Glutamatergic neuron (in vitro differentiated cells): ENCODE data around the gene HMOX1. TPM values are rescaled to one million over a fixed set of nuclear protein-coding genes. Genes with fewer than 3 reads are reported as not detected.
"Not testable (repeated sequence)": the region's sequence is repeated elsewhere in the genome, so short reads cannot be mapped to it uniquely, and the experiment has no call there.

ENCODE experiments used
- DNase-seq: peaks from one replicate; pipeline ENCODE4 v3.0.0; 2022
- H3K27ac Mint-ChIP-seq: one replicate; pipeline ENCODE4 v1.8.0; 2020; ENCODE audit warnings: mild to moderate bottlenecking, mixed read lengths, inconsistent platforms; ENCODE audit not compliant: unreplicated experiment
- H3K27me3 Mint-ChIP-seq: one replicate; pipeline ENCODE4 v1.8.0; 2020; ENCODE audit warnings: mild to moderate bottlenecking, moderate library complexity, mixed read lengths, inconsistent platforms; ENCODE audit not compliant: unreplicated experiment
- H3K36me3 Mint-ChIP-seq: one replicate; pipeline ENCODE4 v1.8.0; 2020; ENCODE audit warnings: mild to moderate bottlenecking, mixed read lengths, inconsistent platforms; ENCODE audit not compliant: unreplicated experiment
- H3K4me1 Mint-ChIP-seq: one replicate; pipeline ENCODE4 v1.8.0; 2020; ENCODE audit warnings: mild to moderate bottlenecking, low read depth, mixed read lengths, inconsistent platforms; ENCODE audit not compliant: unreplicated experiment
- H3K4me3 Mint-ChIP-seq: one replicate; pipeline ENCODE4 v1.8.0; 2020; ENCODE audit warnings: mild to moderate bottlenecking, mixed read lengths, inconsistent platforms; ENCODE audit not compliant: unreplicated experiment
- H3K9me3 Mint-ChIP-seq: one replicate; pipeline ENCODE4 v1.8.0; 2020; ENCODE audit warnings: mild to moderate bottlenecking, moderate library complexity, mixed read lengths, inconsistent platforms; ENCODE audit not compliant: unreplicated experiment
- CTCF ChIP-seq: fragments of 200-600 bp; sonication (generic); IDR thresholded peaks from one replicate; pipeline ENCODE4 v1.5.0; 2021; ENCODE audit not compliant: partially characterized antibody, unreplicated experiment
- total RNA-seq: library from RNA; stranded (reverse); fragmentation: NEBNext Ultra II Directional; extraction: Animal tissue kit (Norgen Biotek cat#: 25700); gene quantifications from one replicate; pipeline ENCODE4 v1.2.1, GENCODE V29; 2021; ENCODE audit not compliant: unreplicated experiment

HMOX1 gene
- total RNA-seq, 1 donor from 2014 or later, result 14.9 TPM

GRCh38 chr22:35357883-35358621 lies 22.8 kb upstream of the HMOX1 start:
- Mint-ChIP-seq H3K4me3 (no peak overlapping the region), H3K27me3 (no peaks in the 10 kb centered on the region), H3K36me3 (no peaks in the 10 kb centered on the region), H3K9me3 (no peaks in the 10 kb centered on the region), H3K27ac (no peak overlapping the region), H3K4me1 (peaks cover 8% of the 10 kb centered on the region)
- no peak for TF ChIP-seq CTCF
- DNase-seq, result no peak

GRCh38 chr22:35359380-35360065 lies 21.4 kb upstream of the HMOX1 start:
- peaks cover 8% of the 10 kb centered on the region for H3K4me1 Mint-ChIP-seq
- no peak overlapping the region for H3K27ac Mint-ChIP-seq
- H3K27me3 Mint-ChIP-seq, result no peaks in the 10 kb centered on the region
- H3K4me3 Mint-ChIP-seq, result no peak overlapping the region
- no peaks in the 10 kb centered on the region for H3K36me3 Mint-ChIP-seq
- H3K9me3 Mint-ChIP-seq, result no peaks in the 10 kb centered on the region
- TF ChIP-seq CTCF, result no peak
- DNase-seq, result no peak

GRCh38 chr22:35361001-35361558 lies 19.8 kb upstream of the HMOX1 start:
- Mint-ChIP-seq H3K27me3 (peaks cover 1% of the 10 kb centered on the region), H3K36me3 (no peaks in the 10 kb centered on the region), H3K27ac (no peak overlapping the region), H3K4me3 (no peak overlapping the region), H3K9me3 (no peaks in the 10 kb centered on the region), H3K4me1 (peaks cover under 1% of the 10 kb centered on the region)
- no peak for TF ChIP-seq CTCF
- no peak for DNase-seq

- no peaks in the 10 kb centered on the region for H3K4me1 Mint-ChIP-seq
- no peak for TF ChIP-seq CTCF
- no peak for DNase-seq
- no peaks in the 10 kb centered on the region for H3K9me3 Mint-ChIP-seq
- no peaks in the 10 kb centered on the region for H3K36me3 Mint-ChIP-seq
- H3K4me3 Mint-ChIP-seq, result no peak overlapping the region
- H3K27me3 Mint-ChIP-seq, result peaks cover 2% of the 10 kb centered on the region
- H3K27ac Mint-ChIP-seq, result no peak overlapping the region
Observed at GRCh38 chr22:35363566-35364086, 17.3 kb upstream of the HMOX1 start.

GRCh38 chr22:35364230-35364629 lies 16.7 kb upstream of the HMOX1 start:
- not testable (repeated sequence) for H3K27me3 Mint-ChIP-seq

More at GRCh38 chr22:35364230-35364629, 16.7 kb upstream of the HMOX1 start:
- H3K36me3 Mint-ChIP-seq, H3K4me3 Mint-ChIP-seq, DNase-seq, H3K9me3 Mint-ChIP-seq, H3K27ac Mint-ChIP-seq, H3K4me1 Mint-ChIP-seq: not testable (repeated sequence)
